Measurements from ENCODE around the gene CTNND2. TPM values are rescaled to one million over a fixed set of nuclear protein-coding genes. Genes with fewer than 3 reads are reported as not detected.
A peak's percentile ranks its signal among the peaks of the same experiment; 100 is the strongest.

The CTNND2 gene
- total RNA-seq, 1 donor from 2014 or later: 13.9 TPM

DNA sequence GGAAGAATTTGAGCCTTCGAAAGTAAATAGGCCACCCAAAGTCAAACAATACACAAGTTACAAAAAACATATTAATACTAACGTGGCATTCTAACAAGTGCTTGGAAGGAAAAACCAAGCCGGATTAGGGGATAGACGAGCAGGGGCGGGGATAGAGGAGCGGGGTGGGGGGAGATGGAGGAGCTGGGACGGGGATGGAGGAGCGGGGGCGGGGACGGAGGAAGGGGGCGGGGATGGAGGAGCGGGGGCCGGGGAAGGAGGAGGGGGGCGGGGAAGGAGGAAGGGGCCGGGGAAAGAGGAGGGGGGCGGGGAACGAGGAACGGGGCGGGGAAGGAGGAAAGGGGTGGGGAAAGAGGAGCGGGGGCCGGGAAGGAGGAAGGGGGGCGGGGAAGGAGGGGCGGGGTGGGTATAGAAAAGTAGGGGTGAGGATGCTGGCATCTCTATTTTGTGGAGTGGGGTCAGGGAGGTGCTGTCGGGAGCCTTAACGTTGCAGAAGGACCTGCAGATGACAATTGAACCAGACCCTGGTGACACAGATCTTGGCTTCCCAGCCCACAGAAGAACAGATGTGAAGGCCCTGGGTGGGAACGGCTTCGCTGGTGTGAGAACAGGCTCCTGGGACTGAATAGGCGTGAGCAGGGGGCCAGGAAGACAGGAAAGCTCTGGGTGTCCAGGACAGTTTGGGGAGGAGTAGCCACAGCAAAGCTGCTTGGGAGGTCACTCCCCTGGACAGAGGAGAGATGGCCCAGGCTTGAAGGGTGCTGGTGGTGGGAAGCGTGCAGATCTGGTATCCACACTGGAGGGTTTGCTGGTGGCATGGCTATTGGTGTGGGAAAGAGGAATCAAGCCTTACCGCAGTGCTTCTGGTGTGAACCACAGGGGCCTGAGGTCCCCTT lies 909.9 kb downstream of the CTNND2 start:
- H3K27ac ChIP-seq: no peak overlapping the region
- Mint-ChIP-seq H3K27me3 (ENCODE audit: insufficient read depth, low read depth) (peaks cover 2% of the 10 kb centered on the region), H3K9me3 (peaks cover 5% of the 10 kb centered on the region), H3K4me3 (no peak overlapping the region), H3K4me1 (no peaks in the 10 kb centered on the region), H3K27ac (no peak overlapping the region), H3K36me3 (peaks cover 37% of the 10 kb centered on the region)
- H3K4me2 ChIP-seq: peak overlapping the region; percentile 43
- no peaks in the 10 kb centered on the region for H3K79me2 ChIP-seq (ENCODE audit: low read depth)
- peaks cover 6% of the 10 kb centered on the region for H3K4me1 ChIP-seq
- no peaks in the 10 kb centered on the region for H3K27me3 ChIP-seq
- no peaks in the 10 kb centered on the region for H3F3A ChIP-seq (ENCODE audit: low read depth)
- TF ChIP-seq CTCF (IDR thresholded peaks at IDR 0.05) (no peak), EZH2 (IDR thresholded peaks at IDR 0.05) (no peak), EZH2phosphoT487 (IDR thresholded peaks at IDR 0.05) (no peak)
- H4K20me1 ChIP-seq (ENCODE audit: low read depth): no peaks in the 10 kb centered on the region
- no peak overlapping the region for H3K9ac ChIP-seq
- no peak overlapping the region for H3K4me3 ChIP-seq
- no peaks in the 10 kb centered on the region for H3K9me3 ChIP-seq (ENCODE audit: low read depth)
- no peaks in the 10 kb centered on the region for H3K36me3 ChIP-seq
- DNase-seq (ENCODE audit: low spot score): peak; percentile 51
- no peak overlapping the region for H2AFZ ChIP-seq (replicated peaks)

DNA sequence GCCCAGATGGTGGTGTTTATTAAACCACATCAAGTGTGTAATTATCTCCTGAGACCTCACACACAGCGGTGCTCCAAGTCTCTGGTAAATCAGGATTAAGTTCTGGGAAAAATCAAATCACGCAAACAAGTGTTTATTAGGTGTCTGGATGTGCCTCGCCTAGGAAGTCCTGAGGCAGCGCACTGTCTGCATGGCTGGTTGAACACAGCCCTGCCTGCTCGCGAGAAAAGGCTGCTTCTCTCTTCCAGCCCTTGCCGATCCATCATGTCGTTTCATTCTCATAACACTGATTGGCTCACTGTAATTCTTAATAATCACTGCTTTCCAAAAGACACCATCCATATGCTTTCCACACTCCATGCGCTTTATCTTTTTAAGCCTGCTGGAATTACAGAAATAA lies 913.6 kb downstream of the CTNND2 start:
- no peak overlapping the region for H3K4me3 Mint-ChIP-seq
- H3K27me3 Mint-ChIP-seq (ENCODE audit: insufficient read depth, low read depth): peaks cover 4% of the 10 kb centered on the region
- Histone ChIP-seq H3K36me3 (no peaks in the 10 kb centered on the region), H4K20me1 (ENCODE audit: low read depth) (no peaks in the 10 kb centered on the region), H3K9ac (no peak overlapping the region), H3K79me2 (ENCODE audit: low read depth) (no peaks in the 10 kb centered on the region), H3K4me2 (no peak overlapping the region), H3K9me3 (ENCODE audit: low read depth) (no peaks in the 10 kb centered on the region), H3K4me1 (peaks cover 9% of the 10 kb centered on the region), H3K27me3 (no peaks in the 10 kb centered on the region), H3F3A (ENCODE audit: low read depth) (no peaks in the 10 kb centered on the region), H3K4me3 (no peak overlapping the region), H3K27ac (no peak overlapping the region), H2AFZ (replicated peaks) (no peak overlapping the region)
- H3K4me1 Mint-ChIP-seq: peaks cover 12% of the 10 kb centered on the region
- TF ChIP-seq EZH2 (IDR thresholded peaks at IDR 0.05) (no peak), CTCF (IDR thresholded peaks at IDR 0.05) (no peak), EZH2phosphoT487 (IDR thresholded peaks at IDR 0.05) (no peak)
- no peak overlapping the region for H3K27ac Mint-ChIP-seq
- DNase-seq (ENCODE audit: low spot score): no peak
- H3K9me3 Mint-ChIP-seq: peaks cover 2% of the 10 kb centered on the region
- H3K36me3 Mint-ChIP-seq: peaks cover 32% of the 10 kb centered on the region

DNA sequence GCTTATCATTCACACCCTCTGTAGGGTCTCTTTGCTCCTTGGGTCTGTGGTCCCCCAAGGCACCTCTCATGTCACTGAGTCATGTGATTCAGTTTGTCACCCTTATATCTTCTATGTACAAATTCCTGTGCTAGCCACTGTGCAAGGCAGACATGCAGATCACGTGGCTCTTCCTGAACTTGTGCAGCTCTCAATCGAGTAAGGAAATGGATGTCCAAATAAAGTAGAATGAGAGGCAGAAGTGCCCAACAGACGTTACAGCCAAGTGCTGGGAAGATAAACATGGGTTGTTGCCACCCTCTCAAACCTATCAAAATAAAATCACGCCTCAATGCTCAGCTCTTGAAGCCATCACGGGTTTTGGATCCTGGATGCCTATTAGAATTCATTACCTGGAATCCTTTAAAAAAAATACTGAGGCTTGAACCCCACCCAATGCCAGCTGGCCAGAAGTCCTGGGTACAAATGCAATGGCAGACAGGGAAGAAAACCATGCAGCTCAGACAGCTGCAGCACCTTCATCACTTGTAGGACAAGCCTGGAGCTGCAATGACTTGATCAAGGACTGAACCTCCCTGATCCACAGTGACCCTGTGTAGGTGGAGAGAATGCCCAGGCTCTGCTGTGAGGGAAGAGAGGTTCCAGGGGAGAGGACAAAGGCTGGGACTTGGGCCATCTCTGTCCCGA lies 914.5 kb downstream of the CTNND2 start:
- Histone ChIP-seq H3K9ac (no peak overlapping the region), H3K27ac (no peak overlapping the region), H3F3A (ENCODE audit: low read depth) (no peaks in the 10 kb centered on the region), H3K79me2 (ENCODE audit: low read depth) (no peaks in the 10 kb centered on the region), H3K9me3 (ENCODE audit: low read depth) (no peaks in the 10 kb centered on the region), H3K4me1 (peaks cover 9% of the 10 kb centered on the region), H3K4me2 (no peak overlapping the region), H3K4me3 (no peak overlapping the region), H3K27me3 (no peaks in the 10 kb centered on the region), H4K20me1 (ENCODE audit: low read depth) (no peaks in the 10 kb centered on the region), H3K36me3 (no peaks in the 10 kb centered on the region), H2AFZ (replicated peaks) (no peak overlapping the region)
- TF ChIP-seq EZH2phosphoT487 (IDR thresholded peaks at IDR 0.05) (no peak), CTCF (IDR thresholded peaks at IDR 0.05) (no peak), EZH2 (IDR thresholded peaks at IDR 0.05) (no peak)
- no peaks in the 10 kb centered on the region for H3K9me3 Mint-ChIP-seq
- H3K27me3 Mint-ChIP-seq (ENCODE audit: insufficient read depth, low read depth): peaks cover 4% of the 10 kb centered on the region
- peaks cover 12% of the 10 kb centered on the region for H3K4me1 Mint-ChIP-seq
- no peak overlapping the region for H3K4me3 Mint-ChIP-seq
- H3K27ac Mint-ChIP-seq: no peak overlapping the region
- no peak for DNase-seq (ENCODE audit: low spot score)
- H3K36me3 Mint-ChIP-seq: peaks cover 29% of the 10 kb centered on the region
